Naive thymus-derived CD4-positive, alpha-beta T cell (primary cell): Measurements from ENCODE around the gene SVBP. TPM values are rescaled to one million over a fixed set of nuclear protein-coding genes. Genes with fewer than 3 reads are reported as not detected.

Experiments used
- ATAC-seq: fragments of 150-1000 bp; cut with Tn5 transposase; 2 replicates; pipeline ENCODE4 v1.10.0; 2021; ENCODE audit warnings: mild to moderate bottlenecking, moderate library complexity
- CTCF ChIA-PET: fragments of 350-600 bp; sonication (Branson Sonifier 250); formaldehyde crosslinking; loops from one replicate; lab custom pipeline; 2021; ENCODE audit warnings: antibody characterized with exemption; lab: Charles Lee
- POLR2A ChIA-PET: fragments of 350-600 bp; sonication (Branson Sonifier 250); formaldehyde crosslinking; loops from one replicate; lab custom pipeline; 2021; ENCODE audit warnings: antibody characterized with exemption, inconsistent platforms; lab: Charles Lee
- DNase-seq, 9 donors: peaks; one replicate each; pipeline versions ENCODE4 v3.0.0 to v3.0.0-alpha.2; 2020 to 2022; ENCODE audit warnings: mixed read lengths in 1 of 9
- H3K27ac ChIP-seq: one replicate; pipeline ENCODE4 v1.7.0; 2013; ENCODE audit warnings: mild to moderate bottlenecking, low read depth, low read length, moderate library complexity
- H3K27me3 ChIP-seq, 2 donors: one replicate each; pipeline ENCODE4 v1.7.0; 2013; ENCODE audit warnings: low read length in 2 of 2, mild to moderate bottlenecking in 2 of 2, moderate library complexity in 2 of 2; ENCODE audit not compliant: control insufficient read depth in 2 of 2, insufficient read depth in 2 of 2
- H3K36me3 ChIP-seq, 3 experiments: 1 replicate in 2 of 3; 2 replicates in 1 of 3; pipeline ENCODE4 v1.7.0; 2013; ENCODE audit warnings: low read length in 3 of 3, mild to moderate bottlenecking in 3 of 3, moderate library complexity in 1 of 3; ENCODE audit not compliant: insufficient read depth in 3 of 3, control insufficient read depth in 2 of 3
- H3K4me1 ChIP-seq, 2 donors: one replicate each; pipeline ENCODE4 v1.7.0; 2013; ENCODE audit warnings: low read length in 2 of 2, mild to moderate bottlenecking in 2 of 2, moderate library complexity in 1 of 2; ENCODE audit not compliant: control insufficient read depth in 2 of 2, insufficient read depth in 2 of 2
- H3K4me3 ChIP-seq: 2 replicates; pipeline ENCODE4 v1.7.0; 2013; ENCODE audit warnings: mild to moderate bottlenecking, low read length
- H3K9me3 ChIP-seq, 3 experiments: 1 replicate in 2 of 3; 2 replicates in 1 of 3; pipeline ENCODE4 v1.7.0; 2013; ENCODE audit warnings: low read length in 3 of 3; ENCODE audit not compliant: control insufficient read depth in 2 of 3
- H3K27ac Mint-ChIP-seq, 9 donors: one replicate each; pipeline ENCODE4 v1.8.0; 2020 to 2022; ENCODE audit warnings: mixed read lengths in 9 of 9, mild to moderate bottlenecking in 8 of 9, moderate library complexity in 5 of 9, inconsistent platforms in 2 of 9
- H3K27me3 Mint-ChIP-seq, 5 donors: one replicate each; pipeline ENCODE4 v1.8.0; 2021 to 2022; ENCODE audit warnings: mixed read lengths in 5 of 5, mild to moderate bottlenecking in 1 of 5
- H3K36me3 Mint-ChIP-seq, 5 donors: one replicate each; pipeline ENCODE4 v1.8.0; 2020 to 2022; ENCODE audit warnings: mixed read lengths in 5 of 5, mild to moderate bottlenecking in 3 of 5, inconsistent platforms in 1 of 5
- H3K4me1 Mint-ChIP-seq, 7 donors: one replicate each; pipeline ENCODE4 v1.8.0; 2020 to 2022; ENCODE audit warnings: mixed read lengths in 7 of 7, mild to moderate bottlenecking in 3 of 7, inconsistent platforms in 1 of 7
- H3K4me3 Mint-ChIP-seq, 10 donors: one replicate each; pipeline ENCODE4 v1.8.0; 2020 to 2022; ENCODE audit warnings: mild to moderate bottlenecking in 10 of 10, mixed read lengths in 10 of 10, moderate library complexity in 6 of 10, inconsistent platforms in 2 of 10
- H3K9me3 Mint-ChIP-seq, 11 donors: one replicate each; pipeline ENCODE4 v1.8.0; 2020 to 2022; ENCODE audit warnings: mixed read lengths in 11 of 11, mild to moderate bottlenecking in 4 of 11, inconsistent platforms in 1 of 11, moderate library complexity in 1 of 11
- intact Hi-C, 2 donors: fragments of 100-400 bp; cut with micrococcal nuclease; formaldehyde crosslinking; loops; one replicate each; pipeline ENCODE4 v1.15.1; 2023
- polyA plus RNA-seq, 2 donors: library from polyadenylated mRNA; unstranded; fragments of 300-500 nt; fragmentation: Illumina TruSeq; gene quantifications; one replicate each; pipeline ENCODE4 v1.2.3, GENCODE V29; 2021
- total RNA-seq, 6 experiments: library from RNA in 5 of 6; stranded (reverse) in 5 of 6; gene quantifications; 1 replicate in 5 of 6; 2 replicates in 1 of 6; pipeline ENCODE4 v1.2.3 and lab custom pipeline; 2021 to 2026

Gene SVBP
- total and polyA plus RNA-seq, 7 experiments from 2014 or later = 12.7 to 47.2 (median 19.7) TPM

DNA sequence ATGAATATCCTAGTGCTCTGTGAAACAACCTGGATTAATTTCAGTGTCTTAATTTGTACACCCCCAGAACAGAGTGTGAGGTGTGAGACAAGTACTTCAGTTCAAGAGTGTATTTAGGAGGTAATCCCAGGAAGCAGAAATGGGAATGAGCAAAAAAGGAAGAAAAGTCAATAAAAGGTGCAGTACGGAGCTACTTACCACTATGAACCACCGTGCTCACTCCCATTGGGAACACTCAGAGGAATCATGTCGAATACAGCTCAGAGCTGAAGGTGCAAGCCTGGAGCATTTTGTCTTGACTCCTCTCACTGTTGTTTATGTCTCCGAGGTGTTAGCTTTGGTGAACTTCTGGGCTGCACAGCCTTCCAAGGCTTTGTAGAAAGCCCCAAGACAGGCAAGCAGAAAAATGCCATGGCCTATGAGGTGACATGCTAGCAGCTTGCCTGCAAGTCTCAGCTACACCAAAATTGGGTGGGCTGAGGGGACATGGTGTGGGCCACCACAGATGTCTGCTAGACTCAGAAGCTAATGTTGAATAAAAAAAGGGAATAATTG lies 7.4 kb upstream of the SVBP start:
- no peak for ATAC-seq
- Mint-ChIP-seq H3K27ac (no peak overlapping the region), H3K9me3 (no peaks in the 10 kb centered on the region), H3K4me1 (peaks cover 0 to 12% (median 6%) of the 10 kb centered on the region in 7 donors), H3K4me3 (no peak overlapping the region), H3K27me3 (peaks cover 0 to 9% (median 0%) of the 10 kb centered on the region in 5 donors), H3K36me3 (peaks cover 0 to 13% (median 4%) of the 10 kb centered on the region in 5 donors)
- Histone ChIP-seq H3K9me3 (no peaks in the 10 kb centered on the region), H3K36me3 (no peaks in the 10 kb centered on the region), H3K4me1 (no peaks in the 10 kb centered on the region), H3K27ac (no peak overlapping the region), H3K4me3 (no peak overlapping the region), H3K27me3 (no peaks in the 10 kb centered on the region)
- intact Hi-C loops = no loop called here
- CTCF ChIA-PET = interaction anchor here (0.7 kb wide), 1 partner anchor 23 kb away, joined by 4 read pairs; no protein-coding TSS in a partner anchor
- DNase-seq = no peak
- POLR2A ChIA-PET = interaction anchor here (1.3 kb wide), 2 partner anchors 8 to 22 kb away, joined by 4 read pairs; partner anchors contain the start of gene ZNF691

GRCh38 chr1:42822800-42823392 lies 5.7 kb upstream of the SVBP start:
- DNase-seq (no peak), ATAC-seq (no peak)
- no peak overlapping the region for H3K27ac Mint-ChIP-seq
- peaks cover 7 to 24% (median 12%) of the 10 kb centered on the region in 7 donors for H3K4me1 Mint-ChIP-seq
- peaks cover 0 to 7% (median 4%) of the 10 kb centered on the region in 5 donors for H3K36me3 Mint-ChIP-seq
- peaks cover 0 to 10% (median 0%) of the 10 kb centered on the region in 5 donors for H3K27me3 Mint-ChIP-seq
- Histone ChIP-seq H3K4me1 (no peaks in the 10 kb centered on the region), H3K27me3 (no peaks in the 10 kb centered on the region), H3K9me3 (no peaks in the 10 kb centered on the region), H3K27ac (no peak overlapping the region), H3K36me3 (no peaks in the 10 kb centered on the region), H3K4me3 (no peak overlapping the region)
- no peaks in the 10 kb centered on the region for H3K9me3 Mint-ChIP-seq
- ChIA-PET CTCF (interaction anchor here (0.6 kb wide), 1 partner anchor 96 kb away, joined by 3 read pairs; no protein-coding TSS in a partner anchor), POLR2A (no interaction called here)
- no peak overlapping the region for H3K4me3 Mint-ChIP-seq
- intact Hi-C loops = no loop called here

- H3K27ac Mint-ChIP-seq = no peak overlapping the region
- H3K27ac ChIP-seq = no peak overlapping the region
- no peaks in the 10 kb centered on the region for H3K36me3 ChIP-seq
- no peaks in the 10 kb centered on the region for H3K4me1 ChIP-seq
- peaks cover 0 to 10% (median 0%) of the 10 kb centered on the region in 5 donors for H3K27me3 Mint-ChIP-seq
- no peak for DNase-seq
- peaks cover 0 to 4% (median 4%) of the 10 kb centered on the region in 5 donors for H3K36me3 Mint-ChIP-seq
- H3K4me3 Mint-ChIP-seq = no peak overlapping the region
- intact Hi-C loops = no loop called here
- ChIA-PET POLR2A (interaction anchor here (0.7 to 1.6 kb wide), 2 partner anchors 25 to 55 kb away, joined by 3 to 7 read pairs; partner anchors contain the start of genes C1orf50, P3H1 and ZNF691), CTCF (no interaction called here)
- H3K27me3 ChIP-seq = no peaks in the 10 kb centered on the region
- no peak overlapping the region for H3K4me3 ChIP-seq
- H3K4me1 Mint-ChIP-seq = peaks cover 12 to 25% (median 18%) of the 10 kb centered on the region in 7 donors
- H3K9me3 ChIP-seq = no peaks in the 10 kb centered on the region
- ATAC-seq = no peak
- H3K9me3 Mint-ChIP-seq = no peaks in the 10 kb centered on the region
These were observed 4.5 kb upstream of the SVBP start for GRCh38 chr1:42821690-42822089.

DNA sequence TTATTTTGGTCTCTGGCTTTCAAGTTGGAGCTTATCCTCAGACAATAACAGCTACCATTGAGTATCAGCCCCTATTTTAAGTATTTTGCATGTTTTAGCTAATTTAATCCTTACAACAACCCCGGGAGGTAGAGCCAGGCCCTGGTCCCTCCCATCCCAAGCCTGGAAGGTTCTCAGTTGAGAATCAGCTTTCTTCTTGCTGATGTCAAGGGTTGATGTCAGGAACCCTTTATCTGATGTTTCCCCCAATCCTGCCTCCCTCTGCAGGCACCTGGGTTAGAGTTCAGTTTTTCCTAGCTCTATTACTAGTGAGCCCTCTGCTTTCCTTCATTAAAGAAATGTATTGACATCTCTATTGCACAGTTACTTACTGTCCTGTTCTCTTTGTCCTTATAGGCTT lies 3.6 kb upstream of the SVBP start:
- Histone ChIP-seq H3K27ac (no peak overlapping the region), H3K4me1 (peaks cover 4 to 8% of the 10 kb centered on the region in 2 donors), H3K36me3 (no peaks in the 10 kb centered on the region), H3K4me3 (no peak overlapping the region), H3K27me3 (no peaks in the 10 kb centered on the region), H3K9me3 (no peaks in the 10 kb centered on the region)
- Mint-ChIP-seq H3K27me3 (peaks cover 0 to 10% (median 0%) of the 10 kb centered on the region in 5 donors), H3K4me1 (peaks cover 19 to 33% (median 27%) of the 10 kb centered on the region in 7 donors), H3K36me3 (peaks cover 0 to 4% (median 4%) of the 10 kb centered on the region in 5 donors), H3K27ac (peak overlapping the region in 1 of 9 donors; percentile 67), H3K4me3 (peak overlapping the region in 1 of 10 donors; percentile 29), H3K9me3 (no peaks in the 10 kb centered on the region)
- ATAC-seq (no peak), DNase-seq (no peak)
- ChIA-PET CTCF (interaction anchor here (0.6 kb wide), 1 partner anchor 92 kb away, joined by 3 read pairs; no protein-coding TSS in a partner anchor), POLR2A (interaction anchor here (0.7 to 1.6 kb wide), 2 partner anchors 26 to 31 kb away, joined by 3 to 7 read pairs; partner anchors contain the start of gene ZNF691)
- intact Hi-C loops = no loop called here

DNA sequence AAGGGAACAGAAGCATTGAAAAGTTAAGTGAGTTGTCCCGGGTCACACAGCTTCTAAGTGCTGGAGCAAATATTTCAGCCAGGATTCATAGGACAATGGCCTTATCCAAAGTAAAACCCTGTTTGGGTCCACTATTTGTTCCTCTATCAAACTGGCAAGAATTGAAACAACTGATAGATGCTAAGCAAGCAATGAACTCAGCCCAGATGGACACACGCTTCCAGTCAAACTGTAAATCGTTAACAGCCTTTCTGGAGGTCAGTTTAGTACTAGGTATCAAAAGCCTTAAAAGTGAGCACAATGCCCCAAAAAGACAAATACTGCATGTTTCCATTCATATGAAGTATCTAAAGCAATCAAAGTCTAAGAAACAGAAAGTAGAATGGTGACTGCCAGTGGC lies 779 bp upstream of the SVBP start:
- no peaks in the 10 kb centered on the region for H3K9me3 ChIP-seq
- intact Hi-C loops = loop anchor here (1.0 to 5.0 kb wide), 13 partner anchors 28 to 1956 kb away; partner anchors contain the start of genes CFAP57 (in 2 of the 2), EBNA1BP2 (in 2 of the 2), SLC2A1 (in 2 of the 2) and ZNF691 (in 2 of the 2)
- no peak for ATAC-seq
- no peak overlapping the region for H3K4me3 ChIP-seq
- CTCF ChIA-PET = no interaction called here
- Mint-ChIP-seq H3K9me3 (no peaks in the 10 kb centered on the region), H3K27me3 (peaks cover 0 to 10% (median 0%) of the 10 kb centered on the region in 5 donors), H3K36me3 (peaks cover 0 to 9% (median 7%) of the 10 kb centered on the region in 5 donors), H3K4me1 (peaks cover 19 to 35% (median 29%) of the 10 kb centered on the region in 7 donors), H3K4me3 (peak overlapping the region; percentile 12 to 84 (median 77)), H3K27ac (peak overlapping the region in 3 of 9 donors; percentile 7 to 86 (median 31))
- no peaks in the 10 kb centered on the region for H3K36me3 ChIP-seq
- no peak for DNase-seq
- POLR2A ChIA-PET = interaction anchor here (0.7 to 3.5 kb wide), 4 partner anchors 10 to 141 kb away, joined by 3 to 50 read pairs (median 18); partner anchors contain the start of genes C1orf50, P3H1 and ZNF691
- H3K27ac ChIP-seq = no peak overlapping the region
- H3K4me1 ChIP-seq = peaks cover 6 to 10% of the 10 kb centered on the region in 2 donors
- no peaks in the 10 kb centered on the region for H3K27me3 ChIP-seq

DNA sequence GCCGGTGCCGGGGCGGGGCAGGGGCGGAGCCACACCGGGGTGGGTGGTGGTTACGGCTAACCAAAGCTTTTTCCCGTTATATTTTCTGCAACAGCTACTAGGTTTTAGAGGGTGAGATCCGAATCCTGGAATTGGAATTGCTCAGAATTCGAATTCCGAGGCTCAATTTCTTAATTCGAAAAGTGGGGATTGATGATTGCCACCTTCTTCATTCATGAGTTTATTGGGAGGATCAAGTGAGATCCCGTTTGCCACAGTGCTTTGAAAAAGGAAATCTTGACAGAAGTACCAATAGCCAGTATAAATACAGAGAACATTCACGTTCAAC lies 207 bp upstream of the SVBP start:
- Mint-ChIP-seq H3K4me3 (peak overlapping the region; percentile 57 to 87 (median 81)), H3K27me3 (peaks cover 0 to 10% (median 0%) of the 10 kb centered on the region in 5 donors), H3K9me3 (no peaks in the 10 kb centered on the region), H3K4me1 (peaks cover 19 to 35% (median 29%) of the 10 kb centered on the region in 7 donors), H3K36me3 (peaks cover 0 to 9% (median 8%) of the 10 kb centered on the region in 5 donors), H3K27ac (peak overlapping the region in 6 of 9 donors; percentile 6 to 86 (median 46))
- DNase-seq (no peak), ATAC-seq (no peak)
- H3K9me3 ChIP-seq = no peaks in the 10 kb centered on the region
- H3K4me1 ChIP-seq = peaks cover 6 to 10% of the 10 kb centered on the region in 2 donors
- POLR2A ChIA-PET = interaction anchor here (0.7 to 3.5 kb wide), 6 partner anchors 9 to 142 kb away, joined by 3 to 50 read pairs (median 8); partner anchors contain the start of genes C1orf50, P3H1, YBX1 and ZNF691
- intact Hi-C loops = loop anchor here (1.0 to 5.0 kb wide), 13 partner anchors 29 to 1955 kb away; partner anchors contain the start of genes CFAP57 (in 2 of the 2), EBNA1BP2 (in 2 of the 2), SLC2A1 (in 2 of the 2) and ZNF691 (in 2 of the 2)
- H3K27ac ChIP-seq = peak overlapping the region; percentile 89
- CTCF ChIA-PET = interaction anchor here (0.5 kb wide), 1 partner anchor 479 kb away, joined by 3 read pairs; no protein-coding TSS in a partner anchor
- H3K36me3 ChIP-seq = no peaks in the 10 kb centered on the region
- H3K27me3 ChIP-seq = no peaks in the 10 kb centered on the region
- H3K4me3 ChIP-seq = peak overlapping the region; percentile 57
